ENCODE data around the gene FBLN2.

FBLN2 gene

GRCh38 chr3:13582366-13583250 lies 33.7 kb downstream of the FBLN2 start:
- no peak for DNase-seq (ENCODE audit: low spot score)

DNA sequence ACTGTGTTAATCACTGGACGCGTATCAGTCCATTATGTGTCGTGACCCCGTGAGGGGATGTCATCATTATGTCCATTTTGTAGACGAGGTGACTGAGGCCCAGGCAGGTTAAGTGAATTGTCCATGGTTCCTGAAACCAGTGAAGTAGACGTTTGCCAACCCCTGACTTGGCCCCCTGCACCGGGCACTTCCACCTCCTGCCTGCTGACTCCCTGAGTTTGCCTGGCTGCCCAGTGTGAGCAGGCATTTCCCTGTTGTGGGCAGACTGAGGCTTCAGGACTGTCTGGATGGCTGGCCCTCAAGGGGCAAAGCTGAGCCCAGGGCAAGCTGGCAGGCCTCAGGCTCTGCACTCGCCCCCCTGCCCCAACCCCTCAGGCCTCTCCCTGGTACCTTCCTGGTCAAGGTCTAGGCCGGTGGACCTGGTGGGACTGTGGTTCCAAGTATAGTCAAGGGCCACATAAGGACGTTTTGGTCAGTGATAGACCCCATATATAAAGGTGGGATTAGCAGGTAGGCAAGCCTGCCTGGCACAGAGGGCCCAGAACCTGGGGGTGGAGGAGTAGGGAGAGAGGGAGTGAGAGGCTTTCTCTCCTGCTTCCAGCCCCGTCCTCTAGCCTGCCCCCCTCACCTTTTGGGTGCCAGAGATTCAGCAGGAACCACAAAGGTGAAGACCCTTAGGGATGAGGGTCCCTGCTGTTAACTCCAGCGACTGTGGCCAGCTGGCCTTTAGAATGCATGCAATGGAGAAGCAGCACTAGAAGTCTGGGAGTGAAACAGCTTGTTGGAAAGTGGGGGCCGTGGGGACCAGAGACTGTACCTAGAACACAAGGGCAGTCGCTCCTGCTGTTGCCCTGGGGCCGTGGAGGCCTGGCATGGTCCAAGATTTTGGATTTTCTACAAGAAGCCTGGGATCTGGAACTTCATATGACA lies 34.6 kb downstream of the FBLN2 start:
- DNase-seq (ENCODE audit: low spot score) = no peak

- no peak for DNase-seq (ENCODE audit: low spot score)
Measured at GRCh38 chr3:13584427-13584891, 35.5 kb downstream of the FBLN2 start.

GRCh38 chr3:13584901-13585300 lies 36.0 kb downstream of the FBLN2 start:
- DNase-seq (ENCODE audit: low spot score) = no peak

DNA sequence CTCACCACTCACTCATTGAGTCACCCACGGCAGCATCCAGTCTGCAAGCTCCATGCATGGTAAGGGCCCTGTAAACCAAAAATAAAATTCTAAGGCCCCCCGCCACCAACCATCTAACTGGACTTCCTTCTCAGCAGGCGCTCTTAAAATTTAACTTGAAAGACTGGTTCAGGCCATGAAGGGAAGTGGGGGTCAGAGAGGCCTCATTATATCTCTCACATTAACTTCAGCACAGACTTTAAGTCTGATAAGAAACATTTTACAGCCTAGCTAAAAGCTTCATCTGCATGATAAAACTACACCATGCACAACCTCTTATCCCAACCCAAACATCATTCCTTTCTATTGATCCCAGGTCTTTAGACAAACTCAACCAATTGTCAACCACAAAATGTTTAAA lies 38.5 kb downstream of the FBLN2 start:
- no peak for DNase-seq (ENCODE audit: low spot score)

DNA sequence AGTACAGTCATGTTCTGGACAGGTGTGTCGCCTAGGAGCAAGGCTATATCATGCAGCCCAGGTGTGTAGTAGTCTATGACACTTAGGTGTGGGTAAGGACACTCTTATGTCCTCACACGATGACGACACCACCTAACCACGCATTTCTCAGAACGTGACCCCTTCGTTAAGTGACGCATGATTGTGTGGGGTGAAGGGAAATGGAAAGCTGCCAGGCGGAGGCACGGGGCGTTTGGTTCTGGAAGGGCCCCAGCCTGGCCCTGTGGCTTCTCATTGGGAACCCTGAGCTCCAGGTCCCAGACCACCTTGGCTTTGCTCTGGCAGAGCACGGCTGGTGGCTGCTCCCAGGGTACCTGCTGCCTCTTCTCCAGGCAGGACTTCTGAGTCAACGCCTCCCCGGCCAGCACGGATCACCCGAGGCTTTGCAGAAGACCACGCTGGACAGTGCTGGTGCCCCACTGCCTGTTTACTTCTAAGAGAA lies 39.3 kb downstream of the FBLN2 start:
- no peak for DNase-seq (ENCODE audit: low spot score)

DNA sequence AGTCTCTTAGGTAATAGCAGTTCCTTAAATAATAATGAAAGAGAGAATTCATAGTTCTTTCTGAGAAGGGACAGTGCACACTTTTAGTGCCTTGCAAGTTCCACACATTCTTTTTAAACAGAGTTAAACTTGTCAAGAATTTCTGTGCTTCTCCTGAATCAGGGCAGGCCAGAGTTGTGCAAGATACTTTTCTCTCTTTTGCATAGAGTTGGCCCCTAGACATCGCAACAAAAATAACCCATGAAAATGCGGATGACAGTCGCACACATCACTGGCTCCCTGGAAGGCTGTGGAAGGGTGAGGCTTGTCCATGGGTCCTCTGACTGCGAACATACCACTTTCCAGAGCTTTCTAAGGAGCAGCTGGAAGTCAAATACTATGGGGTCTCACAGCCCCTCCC lies 40.1 kb downstream of the FBLN2 start:
- DNase-seq (ENCODE audit: low spot score) = no peak

- no peak for DNase-seq (ENCODE audit: low spot score)
Measured at GRCh38 chr3:13590841-13591520, 42.1 kb downstream of the FBLN2 start.

- DNase-seq (ENCODE audit: low spot score) = no peak
Measured at GRCh38 chr3:13593615-13594014, 44.7 kb downstream of the FBLN2 start.

DNA sequence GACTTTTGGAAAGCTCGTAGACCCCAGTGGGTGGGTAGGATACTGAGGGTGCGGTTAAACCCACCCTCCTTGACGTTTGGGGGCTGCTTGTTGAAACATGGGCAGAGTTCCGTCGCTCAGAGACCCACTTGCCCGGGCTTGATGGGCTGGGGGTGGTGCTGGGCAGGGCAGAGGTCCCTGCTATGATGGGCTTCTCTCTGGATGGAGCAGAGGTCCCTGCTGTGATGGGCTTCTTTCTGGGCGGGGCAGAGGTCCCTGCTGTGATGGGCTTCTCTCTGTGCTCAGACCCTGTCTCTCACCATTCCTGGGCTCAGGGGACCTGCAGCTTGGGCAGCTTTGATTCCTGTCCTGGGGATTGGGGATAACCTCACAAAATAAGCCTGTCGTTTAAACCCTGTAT lies 45.2 kb downstream of the FBLN2 start:
- no peak for DNase-seq (ENCODE audit: low spot score)

- no peak for DNase-seq (ENCODE audit: low spot score)
Measured at GRCh38 chr3:13594991-13595421, 46.1 kb downstream of the FBLN2 start.

DNA sequence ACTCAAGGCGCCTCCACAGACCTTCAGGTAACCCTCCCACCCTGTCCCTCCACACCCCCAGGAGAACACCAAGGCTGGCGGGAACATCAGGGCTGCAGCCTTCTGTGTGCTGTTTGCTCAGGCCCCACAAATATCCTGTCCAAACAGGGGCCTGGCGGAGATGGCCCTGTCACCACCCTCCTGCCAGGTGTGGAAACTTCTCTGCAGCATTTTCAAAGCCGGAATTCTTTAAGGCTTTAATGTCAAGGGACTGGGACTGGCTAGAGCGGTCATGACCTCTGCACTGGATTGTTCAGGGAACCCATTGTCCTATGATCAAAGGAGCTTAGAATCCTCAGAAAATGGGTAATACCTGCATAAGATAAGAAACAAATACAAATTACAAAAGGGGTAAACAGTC lies 46.6 kb downstream of the FBLN2 start:
- DNase-seq (ENCODE audit: low spot score) = no peak

DNA sequence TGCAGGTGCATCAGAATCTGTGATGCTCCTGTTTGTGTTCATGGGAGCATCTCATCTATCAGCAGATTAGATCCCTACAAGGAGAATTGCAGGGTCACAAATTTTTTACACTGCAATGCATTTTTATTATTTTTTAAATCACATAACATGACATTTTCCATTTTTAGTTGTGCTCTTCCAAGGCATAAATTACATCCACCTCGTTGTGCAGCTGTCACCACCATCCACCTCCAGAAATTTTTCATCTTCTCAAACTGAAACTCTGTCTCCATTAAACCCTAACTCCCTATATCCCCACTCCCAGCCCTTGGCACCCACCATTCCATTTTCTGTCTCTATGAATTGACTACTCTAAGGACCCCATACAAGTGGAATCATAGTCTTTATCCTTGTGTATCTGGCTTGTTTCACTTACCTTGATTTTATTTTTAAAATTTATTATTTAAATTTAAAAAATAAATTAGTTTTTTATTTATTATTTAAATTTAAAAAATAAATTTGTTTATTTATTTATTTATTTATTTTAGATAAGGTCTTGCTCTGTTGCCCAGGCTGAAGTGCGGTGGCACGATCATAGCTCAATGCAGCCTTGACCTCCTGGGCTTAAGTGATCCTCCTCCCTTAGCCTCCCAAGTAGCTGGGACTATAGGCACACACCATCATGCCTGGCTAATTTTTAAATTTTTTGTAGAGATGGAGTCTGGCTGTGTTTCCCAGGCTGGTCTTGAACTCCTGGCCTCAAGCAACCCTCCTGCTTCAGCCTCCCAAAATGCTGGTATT lies 47.7 kb downstream of the FBLN2 start:
- no peak for DNase-seq (ENCODE audit: low spot score)

DNA sequence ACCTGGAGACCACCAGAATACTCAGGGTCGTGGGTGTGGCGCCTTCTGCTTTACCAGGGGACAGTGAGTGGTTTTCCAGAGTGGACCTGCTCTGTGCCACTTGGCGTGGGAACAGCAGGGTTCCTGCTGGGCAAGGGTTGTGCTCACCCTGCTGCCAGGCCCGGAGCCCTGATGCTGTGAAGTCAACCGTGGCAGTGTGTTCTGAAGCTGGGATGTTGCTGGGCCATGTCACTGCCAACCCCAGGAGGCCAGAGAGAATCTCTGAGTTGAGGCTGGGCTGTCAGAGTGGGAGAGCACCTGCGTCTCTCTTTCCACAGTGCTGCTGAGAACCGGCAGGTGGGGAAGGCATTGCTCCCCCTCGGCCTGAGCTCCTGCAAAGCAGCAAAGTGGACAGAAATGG lies 48.7 kb downstream of the FBLN2 start:
- DNase-seq (ENCODE audit: low spot score) = peak; percentile 20

DNA sequence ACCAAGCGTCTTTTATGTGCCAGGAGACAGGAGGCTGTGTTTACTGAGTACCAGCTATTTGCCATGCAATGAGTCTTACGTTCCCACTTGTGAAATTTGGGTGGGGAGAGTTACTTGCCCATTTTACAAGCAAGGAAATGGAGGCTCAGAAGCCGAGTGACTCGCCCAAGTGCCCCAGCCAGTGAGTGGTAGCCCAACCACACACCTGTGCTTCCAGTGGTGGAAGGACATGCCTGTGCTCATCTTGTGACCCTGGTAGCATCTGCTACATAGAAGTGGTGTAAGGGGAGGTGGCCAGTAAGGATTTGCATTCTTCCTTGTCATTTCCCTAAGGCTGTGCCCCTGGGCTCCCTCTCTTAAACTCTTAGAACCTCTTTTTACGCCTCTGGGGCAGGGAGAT lies 49.3 kb downstream of the FBLN2 start:
- no peak for DNase-seq (ENCODE audit: low spot score)

DNA sequence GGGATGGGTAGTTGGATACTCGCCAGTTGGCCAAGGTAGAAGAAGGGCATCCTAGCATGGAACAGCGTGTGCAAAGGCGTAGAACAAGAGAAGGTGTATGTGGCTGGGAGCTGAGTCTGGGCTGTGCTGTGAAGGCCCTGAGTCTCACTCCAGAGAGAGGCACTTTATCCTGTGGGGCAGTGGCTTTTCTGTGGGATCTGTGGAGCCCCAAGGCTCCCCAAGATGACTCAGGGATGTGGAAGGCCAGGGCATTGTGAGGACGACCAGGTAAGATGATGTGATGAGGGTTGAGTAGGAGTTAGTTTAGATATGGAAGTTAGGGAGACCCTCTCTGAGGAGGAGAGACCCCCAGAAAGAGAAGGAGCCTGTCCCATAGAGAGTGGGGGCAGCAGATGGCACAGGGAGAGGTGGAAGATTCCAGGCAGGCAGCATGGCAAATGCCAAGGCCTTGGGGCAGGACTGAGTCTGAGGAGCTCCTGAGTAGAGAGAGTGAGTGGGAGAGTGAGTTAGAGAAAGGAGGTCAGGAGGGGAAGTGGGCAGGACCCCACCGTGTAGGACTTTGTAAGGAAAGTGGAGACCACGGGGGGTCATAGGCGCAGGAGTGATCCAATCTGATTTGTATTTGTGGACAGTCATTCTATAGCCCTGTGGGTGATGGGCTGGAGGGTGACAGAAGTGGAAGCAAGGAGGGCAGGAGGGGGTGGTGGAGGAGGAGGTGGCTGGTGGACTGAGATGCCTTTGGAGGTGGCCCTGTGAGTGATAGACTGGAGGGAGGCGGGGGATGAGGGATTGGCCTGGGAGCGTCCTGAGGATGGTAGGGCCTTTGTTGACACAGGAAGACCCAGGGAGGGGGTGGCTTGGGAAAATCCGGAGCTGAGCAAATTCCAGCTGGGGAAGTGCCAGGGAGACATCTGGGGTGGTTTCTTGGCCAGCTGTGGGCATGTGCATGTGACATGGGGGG lies 50.3 kb downstream of the FBLN2 start:
- DNase-seq (ENCODE audit: low spot score) = peak; percentile 88

- DNase-seq (ENCODE audit: low spot score) = no peak
Measured at GRCh38 chr3:13599887-13600450, 51.0 kb downstream of the FBLN2 start.

- DNase-seq (ENCODE audit: low spot score) = peak; percentile 95
Measured at GRCh38 chr3:13600950-13601691, 52.2 kb downstream of the FBLN2 start.

GRCh38 chr3:13601692-13602080 lies 52.8 kb downstream of the FBLN2 start:
- DNase-seq (ENCODE audit: low spot score) = no peak
